Stomach smooth muscle (tissue), 2 donors: ENCODE data around the gene THAP5.

ENCODE experiments used
- H3K27ac ChIP-seq: one replicate; pipeline ENCODE4 v1.7.0; 2013; ENCODE audit warnings: mild to moderate bottlenecking, low read length, inconsistent platforms
- H3K27me3 ChIP-seq, 2 donors: one replicate each; pipeline ENCODE4 v1.7.0; 2013; ENCODE audit warnings: low read length in 2 of 2; ENCODE audit not compliant: insufficient read depth in 2 of 2, control insufficient read depth in 1 of 2
- H3K36me3 ChIP-seq, 2 donors: one replicate each; pipeline ENCODE4 v1.7.0; 2013; ENCODE audit warnings: low read length in 2 of 2; ENCODE audit not compliant: control insufficient read depth in 2 of 2, insufficient read depth in 2 of 2
- H3K4me1 ChIP-seq: one replicate; pipeline ENCODE4 v1.7.0; 2013; ENCODE audit warnings: low read length; ENCODE audit not compliant: control insufficient read depth, insufficient read depth
- H3K4me3 ChIP-seq, 2 donors: one replicate each; pipeline ENCODE4 v1.7.0; 2013; ENCODE audit warnings: low read length in 2 of 2
- H3K9ac ChIP-seq, 2 donors: one replicate each; pipeline ENCODE4 v1.7.0; 2013; ENCODE audit warnings: low read length in 2 of 2, mild to moderate bottlenecking in 1 of 2
- H3K9me3 ChIP-seq, 2 donors: one replicate each; pipeline ENCODE4 v1.7.0; 2013; ENCODE audit warnings: low read length in 2 of 2; ENCODE audit not compliant: control insufficient read depth in 2 of 2
- donor health status: healthy.
- donor health status: Pancreatic carcinoma.

The THAP5 gene

GRCh38 chr7:108581655-108582491 lies 12.4 kb upstream of the THAP5 start:
- Histone ChIP-seq H3K36me3 (peaks cover 3 to 6% of the 10 kb centered on the region in 2 donors), H3K4me1 (no peaks in the 10 kb centered on the region), H3K9ac (no peak overlapping the region), H3K27ac (no peak overlapping the region), H3K27me3 (no peaks in the 10 kb centered on the region), H3K9me3 (no peaks in the 10 kb centered on the region), H3K4me3 (no peak overlapping the region)

- no peaks in the 10 kb centered on the region for H3K27me3 ChIP-seq
- H3K9ac ChIP-seq = no peak overlapping the region
- H3K36me3 ChIP-seq = peaks cover 3 to 12% of the 10 kb centered on the region in 2 donors
- no peaks in the 10 kb centered on the region for H3K4me1 ChIP-seq
- H3K4me3 ChIP-seq = no peak overlapping the region
- no peak overlapping the region for H3K27ac ChIP-seq
- no peaks in the 10 kb centered on the region for H3K9me3 ChIP-seq
Observed at GRCh38 chr7:108580298-108580697, 10.8 kb upstream of the THAP5 start.

- H3K9me3 ChIP-seq = no peaks in the 10 kb centered on the region
- H3K9ac ChIP-seq = no peak overlapping the region
- H3K4me3 ChIP-seq = no peak overlapping the region
- H3K36me3 ChIP-seq = peaks cover 6 to 17% of the 10 kb centered on the region in 2 donors
- H3K27me3 ChIP-seq = no peaks in the 10 kb centered on the region
- no peaks in the 10 kb centered on the region for H3K4me1 ChIP-seq
- no peak overlapping the region for H3K27ac ChIP-seq
Observed at GRCh38 chr7:108578937-108579336, 9.4 kb upstream of the THAP5 start.

DNA sequence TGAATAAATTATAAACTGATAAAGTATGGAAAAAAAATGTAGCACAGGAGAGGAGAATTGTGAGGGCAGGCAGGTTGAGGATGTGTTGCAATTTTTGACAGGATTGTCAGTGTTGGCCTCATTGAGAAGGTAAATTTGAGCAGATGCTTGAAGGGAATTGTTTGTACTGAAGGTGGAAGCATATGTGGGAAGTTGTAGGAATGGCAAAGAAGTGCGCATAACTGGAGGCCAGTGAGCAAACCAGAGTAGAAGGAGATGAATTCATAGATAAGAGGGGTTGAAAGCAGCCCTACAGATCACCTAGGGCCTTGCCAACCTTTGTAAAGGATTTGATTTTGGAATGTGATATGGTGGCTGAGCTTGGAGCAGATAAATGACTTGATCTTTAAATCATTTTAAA lies 6.6 kb upstream of the THAP5 start:
- Histone ChIP-seq H3K9me3 (no peaks in the 10 kb centered on the region), H3K27me3 (no peaks in the 10 kb centered on the region), H3K27ac (no peak overlapping the region), H3K9ac (no peak overlapping the region), H3K4me1 (peaks cover 5% of the 10 kb centered on the region), H3K4me3 (no peak overlapping the region), H3K36me3 (peaks cover 6 to 17% of the 10 kb centered on the region in 2 donors)

GRCh38 chr7:108575156-108575555 lies 5.7 kb upstream of the THAP5 start:
- Histone ChIP-seq H3K4me1 (peaks cover 5% of the 10 kb centered on the region), H3K4me3 (no peak overlapping the region), H3K36me3 (peaks cover 6 to 17% of the 10 kb centered on the region in 2 donors), H3K9ac (no peak overlapping the region), H3K27me3 (no peaks in the 10 kb centered on the region), H3K27ac (no peak overlapping the region), H3K9me3 (no peaks in the 10 kb centered on the region)

DNA sequence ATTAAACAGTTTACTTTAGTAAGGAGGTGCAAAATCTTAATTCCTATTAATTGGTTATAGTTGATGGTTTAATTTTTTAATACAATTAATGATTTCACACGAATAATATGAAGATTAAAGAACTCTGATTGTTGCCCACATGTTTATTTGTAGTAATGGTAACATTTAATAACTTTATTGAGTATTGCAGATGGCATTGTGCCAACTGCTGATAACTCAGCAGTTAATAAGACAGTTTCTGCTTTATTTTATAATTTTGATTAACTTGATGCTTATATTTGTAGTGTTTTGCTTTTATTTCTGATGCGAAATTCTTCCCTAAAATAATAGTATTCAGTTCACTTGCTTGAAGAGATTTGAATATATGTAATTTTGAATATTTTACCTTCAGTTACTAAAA lies 3.0 kb upstream of the THAP5 start:
- Histone ChIP-seq H3K27ac (no peak overlapping the region), H3K36me3 (peaks cover 2 to 10% of the 10 kb centered on the region in 2 donors), H3K4me3 (no peak overlapping the region), H3K9me3 (no peaks in the 10 kb centered on the region), H3K4me1 (peaks cover 5% of the 10 kb centered on the region), H3K27me3 (no peaks in the 10 kb centered on the region), H3K9ac (no peak overlapping the region)

- Histone ChIP-seq H3K9me3 (no peaks in the 10 kb centered on the region), H3K4me3 (peak overlapping the region; percentile 78 to 90), H3K27me3 (no peaks in the 10 kb centered on the region), H3K4me1 (peaks cover 5% of the 10 kb centered on the region), H3K27ac (peak overlapping the region; percentile 96), H3K36me3 (peaks cover 2 to 4% of the 10 kb centered on the region in 2 donors), H3K9ac (peak overlapping the region; percentile 91 to 95)
Observed at GRCh38 chr7:108570146-108570755, 745 bp upstream of the THAP5 start.

- Histone ChIP-seq H3K27ac (peak overlapping the region; percentile 96), H3K4me1 (peaks cover 5% of the 10 kb centered on the region)
Observed at GRCh38 chr7:108568801-108569380, 615 bp downstream of the THAP5 start.

DNA sequence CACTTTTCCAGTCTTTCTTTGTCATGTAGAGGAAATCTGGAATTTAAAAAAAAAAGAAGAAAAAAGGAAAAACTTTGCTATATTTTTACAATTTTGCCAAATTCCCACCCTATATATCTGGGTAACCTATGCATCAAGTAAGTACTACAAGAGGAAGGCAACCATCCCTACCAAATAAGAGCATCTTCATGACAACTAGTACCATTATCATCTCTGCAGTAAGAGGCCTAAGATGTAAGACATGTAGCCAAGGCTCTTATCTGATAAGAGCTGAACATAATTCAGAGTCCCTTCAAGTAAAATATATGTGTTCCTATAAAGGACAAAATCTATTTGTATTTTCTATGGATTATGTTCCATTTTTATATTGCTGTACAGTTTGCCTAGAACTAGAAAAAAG lies 3.5 kb downstream of the THAP5 start:
- H3K9me3 ChIP-seq = no peaks in the 10 kb centered on the region
- H3K4me1 ChIP-seq = no peaks in the 10 kb centered on the region
- no peak overlapping the region for H3K27ac ChIP-seq

More at GRCh38 chr7:108568801-108569380, 615 bp downstream of the THAP5 start:
- H3K36me3 ChIP-seq = no peaks in the 10 kb centered on the region
- peak overlapping the region; percentile 88 to 90 for H3K4me3 ChIP-seq
- H3K9me3 ChIP-seq = no peaks in the 10 kb centered on the region
- H3K9ac ChIP-seq = peak overlapping the region; percentile 95 to 97
- no peaks in the 10 kb centered on the region for H3K27me3 ChIP-seq

DNA sequence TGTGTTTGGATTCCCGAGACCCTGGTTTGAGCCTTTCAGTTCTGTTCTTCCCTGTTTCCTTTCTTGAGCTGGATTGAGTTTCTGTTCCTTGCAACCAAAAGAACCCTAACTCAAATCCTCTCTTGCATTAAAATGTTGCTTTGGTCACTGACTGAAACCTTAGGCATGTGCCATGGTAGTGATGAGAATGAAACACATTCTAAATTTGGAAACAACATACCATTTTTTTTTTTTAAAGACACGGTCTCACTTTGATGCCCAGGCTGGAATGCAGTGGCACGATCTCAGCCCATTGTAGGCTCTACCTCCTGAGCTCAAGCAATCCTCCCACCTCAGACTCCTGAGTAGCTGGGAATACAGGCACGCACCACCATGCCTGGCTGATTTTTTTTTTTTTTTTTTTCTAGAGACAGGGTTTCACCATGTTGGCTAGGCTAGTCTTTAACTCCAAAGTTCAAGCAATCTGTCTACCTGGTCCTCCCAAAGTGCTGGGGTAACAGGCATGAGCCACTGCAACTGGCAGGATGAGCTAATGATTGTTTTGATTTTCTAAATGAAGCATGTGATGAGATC lies 8.4 kb downstream of the THAP5 start:
- H3K9me3 ChIP-seq = peaks cover 3 to 9% of the 10 kb centered on the region in 2 donors
- H3K27me3 ChIP-seq = no peaks in the 10 kb centered on the region
- no peaks in the 10 kb centered on the region for H3K4me1 ChIP-seq
- H3K9ac ChIP-seq = no peak overlapping the region
- H3K36me3 ChIP-seq = peaks cover 0 to 2% of the 10 kb centered on the region in 2 donors
- H3K27ac ChIP-seq = no peak overlapping the region
- no peak overlapping the region for H3K4me3 ChIP-seq

More for the DNA sequence above, 3.5 kb downstream of the THAP5 start:
- Histone ChIP-seq H3K9ac (no peak overlapping the region), H3K4me3 (no peak overlapping the region), H3K27me3 (no peaks in the 10 kb centered on the region), H3K36me3 (peaks cover 0 to 2% of the 10 kb centered on the region in 2 donors)
